Stimulated activated CD4-positive, alpha-beta T cell treated with anti-CD3 and anti-CD28 coated beads, Interleukin-2, amount 100 ng/mL, for 24 hours (primary cell): Measurements from ENCODE around the gene CD99.
"Not testable (repeated sequence)": the region's sequence is repeated elsewhere in the genome, so short reads cannot be mapped to it uniquely, and the experiment has no call there.

Experiments used
- DNase-seq, 2 donors: peaks; one replicate each; pipeline ENCODE4 v3.0.0-alpha.2; 2020

Gene CD99

DNA sequence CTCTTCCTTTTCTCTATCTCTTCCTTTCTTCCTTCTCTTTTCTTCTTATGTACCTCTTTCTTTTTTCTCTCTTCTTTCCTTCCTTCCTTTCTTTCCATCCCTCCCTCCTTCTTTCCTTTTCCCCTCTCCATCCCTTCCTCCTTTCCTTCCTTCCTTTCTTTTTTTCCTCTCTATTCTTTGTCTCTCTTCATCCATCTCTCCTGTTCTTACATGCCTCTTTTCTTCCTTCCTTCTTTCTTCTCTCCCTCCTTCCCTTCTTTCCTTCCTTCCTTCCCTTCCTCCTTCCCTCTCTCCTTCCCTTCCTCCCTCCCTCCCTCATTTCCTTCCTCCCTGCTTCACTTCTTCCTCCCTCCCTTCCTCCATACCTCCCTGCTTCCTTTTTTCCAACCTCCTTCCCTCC is 41.6 kb downstream of the CD99 start:
- DNase-seq = no peak

DNA sequence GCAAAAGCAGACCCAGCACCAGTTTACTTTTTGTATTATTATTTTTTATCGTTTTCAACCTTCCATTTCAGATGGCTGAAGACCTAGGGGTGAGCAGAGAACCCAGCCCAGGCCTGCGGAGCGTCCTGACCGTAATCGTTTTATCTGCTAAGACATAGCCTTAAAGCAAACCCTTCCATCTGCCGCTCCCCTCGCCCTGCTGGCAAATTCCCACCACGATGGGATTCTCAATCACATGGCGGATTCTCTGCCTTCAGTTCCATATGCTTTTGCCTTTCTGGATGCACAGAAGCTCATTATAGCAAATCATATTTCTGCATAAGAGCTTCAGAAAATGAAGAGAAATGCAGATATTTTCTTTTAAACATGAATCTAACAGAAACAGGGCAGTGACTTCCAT is 42.2 kb downstream of the CD99 start:
- no peak for DNase-seq

DNA sequence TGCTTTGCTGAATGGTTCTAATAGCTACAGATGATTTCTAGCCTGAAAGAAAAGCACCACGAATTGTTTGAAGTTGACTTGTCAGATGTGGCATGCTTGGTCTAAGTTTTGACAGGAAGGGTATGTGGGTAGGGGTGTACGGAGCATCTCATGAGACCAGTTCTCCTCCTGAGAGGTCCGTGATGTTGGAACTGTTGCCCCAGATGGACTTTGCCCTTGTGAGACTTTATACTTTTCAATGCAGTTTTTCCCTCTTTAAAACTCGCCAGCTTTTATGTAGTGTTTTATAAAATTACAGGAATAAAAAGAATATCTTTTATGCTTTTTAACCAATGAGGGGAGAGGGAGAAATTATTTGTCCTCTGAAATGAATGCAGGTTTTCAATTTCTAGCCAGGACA is 44.2 kb downstream of the CD99 start:
- DNase-seq = no peak

DNA sequence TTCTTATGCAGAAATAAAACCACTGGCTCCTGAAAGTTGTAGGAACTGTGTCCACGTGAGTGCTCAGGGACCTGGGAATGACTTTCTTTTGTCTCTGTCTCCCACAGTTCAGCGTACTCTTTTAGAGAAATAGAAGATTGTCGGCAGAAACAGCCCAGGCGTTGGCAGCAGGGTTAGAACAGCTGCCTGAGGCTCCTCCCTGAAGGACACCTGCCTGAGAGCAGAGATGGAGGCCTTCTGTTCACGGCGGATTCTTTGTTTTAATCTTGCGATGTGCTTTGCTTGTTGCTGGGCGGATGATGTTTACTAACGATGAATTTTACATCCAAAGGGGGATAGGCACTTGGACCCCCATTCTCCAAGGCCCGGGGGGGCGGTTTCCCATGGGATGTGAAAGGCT is 49.6 kb downstream of the CD99 start:
- DNase-seq = no peak

DNA sequence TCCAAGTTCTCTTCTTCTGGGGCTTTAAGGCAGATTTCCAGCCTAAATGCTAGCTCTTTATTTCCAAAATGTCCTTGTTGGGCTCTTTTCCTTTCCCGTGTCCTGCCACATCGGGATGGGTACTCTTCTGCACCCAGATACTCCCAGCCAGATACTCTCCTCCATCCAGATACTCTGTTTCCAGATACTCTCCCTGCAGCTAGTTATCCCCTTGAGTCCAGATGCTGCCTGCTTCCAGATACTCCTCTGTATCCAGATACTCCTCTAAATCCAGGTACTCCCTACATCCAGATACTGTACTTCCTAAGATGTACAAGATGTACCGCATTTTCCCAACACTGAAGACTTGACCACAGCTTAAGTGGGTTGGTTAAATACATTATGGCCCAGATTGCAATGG is 50.3 kb downstream of the CD99 start:
- DNase-seq = no peak

DNA sequence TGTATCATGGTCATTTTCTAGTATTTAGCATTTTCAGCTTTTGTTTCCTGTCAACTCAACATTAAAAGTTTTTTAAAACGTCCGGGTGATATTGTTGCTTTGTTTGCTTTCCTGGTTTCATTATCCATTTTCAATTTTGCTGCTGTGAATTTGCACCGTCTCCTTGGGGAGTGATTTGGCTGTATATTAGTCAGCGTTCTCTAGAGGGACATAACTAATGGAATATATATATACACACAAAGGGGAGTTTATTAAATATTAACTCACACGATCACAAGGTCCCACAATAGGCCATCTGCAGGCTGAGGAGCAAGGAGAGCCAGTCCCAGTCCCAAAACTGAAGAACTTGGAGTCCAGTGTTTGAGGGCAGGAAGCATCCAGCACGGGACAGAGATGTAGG is 55.2 kb downstream of the CD99 start:
- not testable (repeated sequence) for DNase-seq

DNA sequence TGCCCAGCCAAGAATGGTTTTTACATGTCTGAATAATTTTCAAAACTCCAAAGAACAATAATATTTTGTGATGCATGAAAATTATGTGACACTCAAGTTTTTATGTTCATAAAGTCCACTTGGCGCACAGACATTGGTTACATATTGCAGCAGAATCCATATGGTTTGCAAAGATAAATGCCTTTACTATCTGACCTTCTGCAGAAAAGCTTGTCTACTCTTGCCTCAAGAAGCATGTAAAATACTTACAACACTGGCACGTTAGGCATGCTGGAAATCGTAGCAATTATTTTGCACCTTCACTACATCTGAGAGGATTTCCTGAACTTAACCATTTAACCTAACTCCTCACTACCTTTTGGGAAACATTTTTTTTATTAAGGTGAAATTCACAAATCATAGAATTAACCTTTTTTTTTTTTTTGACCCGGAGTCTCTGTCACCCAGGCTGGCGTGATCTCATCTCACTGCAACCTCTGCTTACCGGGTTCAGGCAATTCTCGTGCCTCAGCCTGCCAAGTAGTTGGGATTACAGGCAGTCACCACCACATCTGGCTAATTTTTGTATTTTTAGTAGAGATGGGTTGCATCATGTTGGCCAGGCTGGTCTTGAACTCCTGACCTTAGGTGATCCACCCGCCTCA is 57.2 kb downstream of the CD99 start:
- DNase-seq = no peak

DNA sequence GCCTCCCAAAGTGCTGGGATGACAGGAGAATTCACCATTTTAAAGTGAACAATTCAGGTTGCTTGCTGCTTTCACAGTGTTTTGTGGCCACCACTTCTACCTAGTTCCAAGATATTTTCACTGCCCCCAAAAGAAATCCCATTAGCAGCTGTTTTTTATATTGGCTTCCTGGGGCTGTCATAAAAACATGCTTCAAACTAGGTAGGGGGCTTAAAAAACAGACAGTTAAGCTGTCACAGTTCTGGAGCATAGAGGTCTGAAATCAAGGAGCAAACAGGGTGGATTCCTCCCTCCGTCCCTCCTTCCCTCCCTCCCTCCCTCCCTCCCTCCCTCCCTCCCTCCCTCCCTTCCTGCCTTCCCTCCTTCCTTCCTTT is 57.7 kb downstream of the CD99 start:
- no peak for DNase-seq

DNA sequence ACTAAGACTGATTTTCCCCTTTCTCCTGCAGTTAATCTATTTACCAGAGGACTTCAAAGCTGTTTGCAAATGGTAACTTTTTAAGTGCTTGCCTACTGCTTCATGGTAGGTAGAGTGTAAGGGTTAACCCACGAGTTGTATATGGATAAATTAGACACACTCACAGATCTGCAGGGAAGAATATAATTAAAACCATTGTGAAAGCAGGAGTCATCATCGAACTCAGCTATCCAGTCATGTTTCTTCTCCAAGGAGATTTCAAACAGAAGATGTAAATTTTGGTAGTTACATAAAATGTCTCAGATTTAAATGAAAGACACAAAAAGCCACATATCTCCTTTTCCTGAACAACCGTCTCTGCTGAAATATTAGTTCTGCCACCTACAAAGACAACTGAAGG is 60.2 kb downstream of the CD99 start:
- no peak for DNase-seq

DNA sequence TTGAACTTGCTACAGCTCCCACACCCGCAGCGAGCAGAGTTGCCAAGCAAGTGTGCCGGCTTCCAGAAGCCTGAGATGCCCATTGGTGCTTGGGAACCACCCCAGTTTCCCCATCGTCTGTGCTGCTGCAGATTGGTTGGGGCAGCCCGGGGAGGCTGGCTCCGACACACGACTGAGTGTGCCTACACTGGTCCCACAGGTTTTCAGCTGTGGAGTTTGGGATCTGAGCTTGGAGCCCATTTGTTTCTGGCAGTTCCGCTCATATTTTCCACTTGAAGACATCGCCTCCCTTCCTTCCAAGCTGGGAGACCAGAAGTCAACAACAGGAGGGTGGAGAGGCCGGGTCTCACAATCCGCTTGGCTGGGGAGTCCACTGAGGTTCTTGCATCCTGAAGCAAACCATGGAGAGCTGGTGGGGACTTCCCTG is 60.8 kb downstream of the CD99 start, which contains the start of gene XG:
Gene XG (plus strand): TSS at position 167 of the 427 bp plus-strand sequence. CDS start 235 bp downstream, at position 402.
- DNase-seq = not testable (repeated sequence)

DNA sequence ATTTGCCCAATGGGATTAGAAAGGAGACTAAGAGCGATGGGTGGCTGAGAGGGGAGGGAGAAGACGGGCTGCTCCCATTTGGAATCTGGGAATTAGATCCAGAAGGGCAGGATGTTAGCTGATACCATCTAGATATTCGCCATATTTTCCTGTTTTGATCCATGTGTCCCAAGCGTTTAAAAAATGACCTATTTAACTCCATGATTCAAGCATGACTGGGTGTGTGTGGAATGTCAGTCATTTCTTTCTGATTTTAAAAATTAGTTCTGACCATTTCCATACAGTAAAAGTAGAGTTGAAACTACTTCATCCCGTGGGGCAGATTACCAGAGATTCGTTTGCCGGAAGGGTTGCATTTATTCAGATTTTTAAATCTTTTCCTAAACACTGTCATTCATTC is 61.3 kb downstream of the CD99 start:
- not testable (repeated sequence) for DNase-seq

DNA sequence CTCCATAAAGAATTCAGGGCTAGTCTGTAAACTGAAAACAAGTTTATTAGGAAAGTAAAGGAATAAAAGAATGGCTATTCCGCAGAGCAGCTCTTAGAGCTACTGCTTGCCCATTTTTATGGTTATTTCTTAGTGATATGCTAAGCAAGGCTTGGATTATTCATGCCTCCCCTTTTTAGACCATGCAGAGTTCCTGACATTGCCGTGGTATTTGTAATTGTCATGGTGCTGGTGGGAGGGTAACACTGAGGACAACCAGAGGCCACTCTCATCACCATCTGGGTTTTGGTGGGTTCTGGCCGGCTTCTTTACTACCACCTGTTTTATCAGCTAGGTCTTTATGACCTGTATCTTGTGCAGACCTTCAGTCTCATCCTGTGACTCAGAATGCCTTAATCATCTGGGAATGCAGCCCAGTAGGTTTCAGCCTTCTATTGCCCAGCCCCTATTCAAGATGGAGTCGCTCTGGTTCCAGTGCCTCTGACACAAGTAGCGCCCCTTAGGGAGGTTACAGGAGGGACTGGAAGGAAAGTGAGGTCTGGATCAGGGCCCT is 64.1 kb downstream of the CD99 start:
- DNase-seq = not testable (repeated sequence)

DNA sequence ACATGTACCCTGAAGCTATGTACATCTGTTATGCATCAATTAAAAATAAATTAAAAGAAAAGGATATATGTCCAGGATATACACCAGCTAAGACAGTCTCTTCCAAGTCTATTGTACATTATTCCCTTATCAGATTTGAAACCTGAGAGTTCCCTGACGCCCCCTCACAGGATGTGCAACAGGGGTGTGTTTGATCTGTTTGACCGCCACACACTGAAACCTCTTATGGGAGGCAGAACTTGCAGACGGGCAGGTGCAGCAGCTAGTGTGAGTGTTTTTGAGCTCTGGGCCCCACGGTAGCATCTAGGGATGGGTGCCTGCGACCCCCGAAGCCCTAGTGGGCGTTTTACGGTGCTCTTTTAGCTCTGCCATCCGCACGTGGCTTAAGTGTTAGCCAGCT is 65.5 kb downstream of the CD99 start:
- no peak for DNase-seq

DNA sequence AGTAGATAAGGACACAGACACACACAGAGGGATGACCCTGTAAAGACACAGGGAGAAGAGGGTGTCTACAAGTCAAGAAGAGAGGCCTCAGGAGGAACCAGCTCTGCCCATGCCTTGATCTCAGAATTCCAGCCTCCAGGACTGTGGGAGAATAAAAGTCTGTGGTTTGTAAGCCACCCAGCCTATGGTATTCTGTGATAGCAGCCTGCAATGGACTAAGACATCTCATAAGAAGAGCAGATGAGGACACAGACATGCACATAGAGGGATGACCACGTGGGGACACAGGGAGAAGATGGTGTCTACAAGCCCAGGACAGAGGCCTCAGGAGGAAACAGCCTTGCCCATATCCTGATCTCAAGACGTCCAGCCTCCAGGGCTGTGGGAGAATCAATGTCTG is 70.2 kb downstream of the CD99 start:
- no peak for DNase-seq

DNA sequence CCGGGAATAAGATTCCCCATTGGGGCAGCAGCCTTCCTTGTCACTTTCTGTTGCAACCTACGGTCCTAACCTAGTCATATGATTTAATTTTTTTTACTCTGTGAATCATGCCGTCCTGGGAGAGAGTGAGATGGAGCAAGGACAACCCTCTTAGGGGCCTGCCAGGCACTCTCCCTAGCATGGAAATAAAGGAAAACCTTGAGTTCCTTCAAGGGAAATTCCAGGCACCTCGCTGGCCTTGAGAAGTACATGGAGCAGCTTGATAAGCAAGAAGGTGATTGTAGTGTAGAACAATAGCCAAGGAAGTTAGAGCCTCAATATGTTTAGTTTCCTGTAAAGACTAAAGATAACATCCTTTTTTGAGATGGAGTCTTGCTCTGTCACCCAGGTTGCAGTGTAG is 71.6 kb downstream of the CD99 start:
- not testable (repeated sequence) for DNase-seq

DNA sequence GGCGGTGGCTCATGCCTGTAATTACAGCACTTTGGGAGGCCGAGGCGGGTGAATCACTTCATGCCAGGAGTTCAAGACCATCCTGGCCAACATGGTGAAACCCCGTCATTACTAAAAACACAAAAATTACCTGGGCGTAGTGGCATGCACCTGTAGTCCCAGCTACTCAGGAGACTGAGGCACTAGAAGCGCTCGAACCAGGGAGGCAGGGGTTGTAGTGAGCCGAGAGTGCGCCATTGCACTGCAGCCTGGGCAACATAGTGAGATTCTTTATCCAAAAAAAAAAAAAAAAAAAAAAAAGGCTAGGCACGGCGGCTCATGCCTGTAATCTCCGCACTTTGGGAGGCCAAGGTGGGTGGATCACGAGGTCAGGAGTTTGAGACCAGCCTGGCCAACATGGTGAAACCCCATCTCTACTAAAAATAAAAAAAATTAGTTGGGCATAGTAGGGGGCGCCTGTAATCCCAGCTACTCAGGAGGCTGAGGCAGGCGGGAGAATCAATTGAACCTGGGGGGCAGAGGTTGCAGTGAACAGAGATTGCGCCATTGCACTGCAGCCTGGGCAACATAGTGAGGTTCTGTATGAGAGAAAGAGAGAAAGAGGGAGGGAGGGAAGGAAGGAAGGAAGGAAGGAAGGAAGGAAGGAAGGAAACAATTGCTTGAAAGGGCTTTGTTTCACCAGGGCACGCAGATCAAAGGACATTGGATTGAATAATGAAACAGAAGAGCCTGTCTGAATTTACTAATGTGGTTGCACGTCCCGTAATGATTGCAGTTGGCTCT is 73.9 kb downstream of the CD99 start:
- not testable (repeated sequence) for DNase-seq

DNA sequence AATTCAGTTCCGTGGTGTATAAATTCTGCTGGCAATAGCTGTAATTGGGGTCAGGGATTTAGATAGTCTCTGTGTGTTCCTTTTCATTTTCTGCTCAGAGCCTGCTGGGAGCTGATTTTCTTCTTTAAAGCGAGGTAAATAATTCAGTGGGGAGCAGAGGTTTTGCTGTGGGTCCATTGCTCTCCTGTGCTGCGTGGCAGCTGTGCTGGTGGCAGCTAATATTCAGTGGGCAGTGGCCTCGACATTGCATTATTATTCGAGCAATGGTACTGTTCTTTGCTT is 74.4 kb downstream of the CD99 start:
- no peak for DNase-seq

DNA sequence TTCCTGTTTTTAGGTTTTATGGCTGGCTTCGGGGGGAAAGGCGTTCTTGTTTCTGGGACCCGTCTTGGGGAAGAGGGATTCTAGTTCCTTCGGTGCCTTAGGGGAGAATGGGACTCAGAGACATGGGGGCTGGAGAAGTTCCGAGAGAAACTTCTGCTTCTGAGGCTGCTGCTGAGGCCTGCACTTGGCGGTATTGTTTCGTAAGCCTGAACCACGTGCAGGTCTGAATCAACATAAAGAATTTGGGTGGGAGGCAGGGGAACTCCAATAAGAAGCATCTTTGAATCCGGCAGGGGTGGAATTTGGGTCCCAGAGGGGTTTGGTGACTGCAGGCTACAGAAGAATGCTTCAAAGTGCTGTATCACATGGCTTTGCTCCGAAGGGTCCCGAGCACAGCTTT is 75.8 kb downstream of the CD99 start:
- no peak for DNase-seq

DNA sequence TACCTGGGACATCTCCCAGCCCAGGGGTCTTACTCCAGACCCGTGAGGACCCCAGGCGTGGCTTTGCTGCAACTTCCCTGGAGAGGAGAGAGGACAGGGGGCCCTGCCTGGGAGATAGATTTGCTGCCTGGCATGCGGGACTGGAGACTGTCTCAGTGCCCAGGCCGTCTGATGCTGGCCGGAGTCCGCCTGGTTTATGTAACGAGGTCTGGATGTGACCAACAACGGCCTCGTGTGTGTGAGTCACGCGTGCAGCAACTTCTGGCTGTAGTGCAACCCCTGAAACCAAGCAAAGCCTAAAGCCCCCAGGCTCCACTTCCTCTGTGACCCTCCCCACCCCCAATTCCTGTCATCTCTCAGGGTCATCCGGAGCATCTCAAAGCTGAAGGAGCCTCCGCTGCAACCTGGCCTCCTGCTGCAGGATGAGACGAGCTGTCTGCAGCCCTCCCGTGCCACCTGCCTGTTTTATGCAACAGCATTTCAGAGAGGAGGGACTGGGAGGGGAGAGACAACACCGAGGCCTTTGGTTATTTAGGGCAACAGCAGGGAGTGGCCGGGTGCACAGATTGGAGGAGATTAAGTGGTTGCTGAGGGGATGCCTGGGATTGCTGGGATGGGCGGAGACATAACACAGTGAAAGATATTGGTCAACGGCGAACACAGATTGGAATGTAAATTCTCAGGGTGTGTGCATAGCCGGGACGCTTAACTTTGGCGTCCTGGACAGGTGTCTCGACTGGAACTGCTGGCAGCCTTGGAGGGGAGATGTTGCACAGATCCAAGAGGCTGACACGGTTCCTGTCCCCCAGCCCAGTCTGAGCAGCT is 76.7 kb downstream of the CD99 start:
- DNase-seq = no peak

DNA sequence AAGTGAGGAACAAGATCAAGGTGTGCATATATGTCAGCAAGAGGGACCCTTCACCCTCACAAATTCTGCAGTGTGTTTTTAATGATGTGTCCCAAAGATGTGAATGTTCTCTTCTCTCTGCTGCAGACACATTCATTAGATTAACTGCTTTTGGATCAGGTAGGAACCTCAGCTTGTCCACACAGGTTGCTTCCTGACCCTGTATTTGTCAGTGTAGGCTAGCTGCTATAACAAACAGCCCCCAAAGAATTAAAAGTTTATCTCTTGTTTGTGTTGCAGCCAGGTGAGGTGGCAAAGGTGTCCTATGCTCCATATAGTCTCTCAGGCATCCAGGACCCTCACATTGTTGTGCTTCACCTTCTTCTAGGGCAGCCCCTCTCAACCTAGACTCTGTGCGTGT is 78.5 kb downstream of the CD99 start:
- no peak for DNase-seq

DNA sequence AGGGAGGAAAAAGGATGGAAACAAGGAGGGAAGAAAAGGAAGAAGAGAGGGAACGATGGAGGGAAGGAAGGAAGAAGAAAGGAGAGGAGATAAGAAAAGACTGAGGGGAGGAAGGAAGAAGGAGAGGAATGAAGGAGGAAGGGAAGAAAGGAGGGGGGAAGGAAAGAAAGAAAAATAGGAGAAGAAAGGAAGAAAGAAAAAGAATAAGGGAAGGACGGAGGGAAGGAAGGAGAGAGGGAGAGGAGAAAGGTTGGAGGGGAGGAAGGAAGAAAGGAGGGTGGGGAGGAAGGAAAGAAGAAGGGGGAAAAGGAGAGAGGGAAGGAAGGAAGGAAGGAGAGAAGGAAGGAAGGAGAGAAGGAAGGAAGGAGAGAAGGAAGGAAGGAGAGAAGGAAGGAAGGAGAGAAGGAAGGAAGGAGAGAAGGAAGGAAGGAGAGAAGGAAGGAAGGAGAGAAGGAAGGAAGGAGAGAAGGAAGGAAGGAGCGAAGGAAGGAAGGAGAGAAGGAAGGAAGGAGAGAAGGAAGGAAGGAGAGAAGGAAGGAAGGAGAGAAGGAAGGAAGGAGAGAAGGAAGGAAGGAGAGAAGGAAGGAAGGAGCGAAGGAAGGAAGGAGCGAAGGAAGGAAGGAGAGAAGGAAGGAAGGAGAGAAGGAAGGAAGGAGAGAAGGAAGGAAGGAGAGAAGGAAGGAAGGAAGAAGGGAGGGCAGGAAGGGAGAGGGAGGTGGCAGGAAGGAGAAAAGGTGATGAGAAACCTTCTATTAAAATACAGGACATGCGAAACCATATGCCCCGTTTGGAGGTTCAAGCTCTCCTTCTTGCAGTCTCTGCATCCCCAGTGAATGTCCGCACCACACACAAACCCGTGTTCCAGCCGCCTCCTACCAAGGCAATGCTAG is 82.3 kb downstream of the CD99 start:
- not testable (repeated sequence) for DNase-seq

DNA sequence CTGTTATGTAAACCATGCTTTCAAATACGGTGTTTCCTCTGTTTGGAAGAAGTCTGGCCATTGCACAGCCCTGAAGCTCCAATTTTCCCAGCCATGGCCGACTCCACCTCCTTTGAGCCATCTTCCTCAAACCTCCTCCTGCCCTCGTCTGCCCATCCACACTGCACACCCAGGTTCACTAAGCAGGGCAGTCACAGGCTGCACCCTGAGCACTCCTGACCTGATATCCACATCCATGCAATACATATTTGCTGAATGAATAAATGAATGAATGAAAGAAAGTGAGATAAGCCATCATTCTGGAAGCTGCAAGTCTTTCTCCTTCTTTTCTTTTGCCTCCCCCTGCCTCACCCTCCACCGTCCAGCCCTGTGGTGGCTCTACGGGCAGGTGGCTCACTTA is 83.0 kb downstream of the CD99 start:
- DNase-seq = no peak

DNA sequence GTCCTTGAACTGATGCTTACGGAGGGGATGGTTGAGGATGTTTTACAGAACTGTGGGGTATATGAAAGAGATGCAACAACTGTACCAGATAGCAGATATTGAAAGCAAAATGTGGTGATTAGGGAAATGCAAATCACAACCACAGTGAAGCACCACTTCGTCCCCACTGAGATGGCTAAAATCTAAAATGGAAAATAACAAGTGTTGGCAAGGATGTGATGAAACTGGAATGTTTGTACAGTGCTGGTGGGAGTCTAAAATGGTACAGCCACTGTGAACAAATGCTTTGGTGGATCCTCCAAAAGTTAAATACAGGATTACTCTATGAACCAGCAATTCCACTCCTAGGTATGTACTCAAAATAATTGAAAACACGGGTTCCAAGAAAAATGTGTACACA is 83.7 kb downstream of the CD99 start:
- DNase-seq = no peak
